Lung (tissue), 12 donors: ENCODE results near the gene CLEC2L. TPM values are rescaled to one million over a fixed set of nuclear protein-coding genes. Genes with fewer than 3 reads are reported as not detected.

Source experiments
- ATAC-seq: fragments of 200-7000 bp; cut with Tn5 transposase; one replicate; pipeline ENCODE4 v1.9.1; 2020; ENCODE audit warnings: moderate number of reproducible peaks; ENCODE audit not compliant: insufficient read depth, low FRiP score
- DNase-seq, 3 donors: peaks; one replicate each; pipeline ENCODE4 v3.0.0-alpha.2; 2013 to 2017
- H3K27ac ChIP-seq, 2 donors: one replicate each; pipeline ENCODE4 v1.5.1; 2013; ENCODE audit warnings: mild to moderate bottlenecking in 2 of 2, moderate library complexity in 2 of 2, control low read depth in 1 of 2, inconsistent platforms in 1 of 2, low read depth in 1 of 2, low read length in 1 of 2
- H3K27me3 ChIP-seq, 3 donors: one replicate each; pipeline ENCODE4 v1.5.1; 2013; ENCODE audit warnings: low read length in 2 of 3; ENCODE audit not compliant: control insufficient read depth in 3 of 3, insufficient read depth in 3 of 3
- H3K36me3 ChIP-seq, 4 donors: one replicate each; pipeline ENCODE4 v1.5.1; 2013; ENCODE audit warnings: low read length in 4 of 4, mild to moderate bottlenecking in 1 of 4, moderate library complexity in 1 of 4; ENCODE audit not compliant: control insufficient read depth in 4 of 4, insufficient read depth in 4 of 4
- H3K4me1 ChIP-seq, 5 donors: one replicate each; pipeline ENCODE4 v1.5.1; 2013; ENCODE audit warnings: low read length in 5 of 5, mild to moderate bottlenecking in 2 of 5, moderate library complexity in 1 of 5; ENCODE audit not compliant: control insufficient read depth in 5 of 5, insufficient read depth in 5 of 5
- H3K4me3 ChIP-seq: one replicate; pipeline ENCODE4 v1.5.1; 2013; ENCODE audit warnings: mild to moderate bottlenecking, control low read depth, moderate library complexity
- H3K9ac ChIP-seq, 2 donors: one replicate each; pipeline ENCODE4 v1.5.1; 2013; ENCODE audit warnings: low read length in 2 of 2, control low read depth in 1 of 2; ENCODE audit not compliant: insufficient read depth in 1 of 2
- H3K9me3 ChIP-seq, 4 donors: one replicate each; pipeline ENCODE4 v1.5.1; 2013; ENCODE audit warnings: low read length in 3 of 4, mild to moderate bottlenecking in 1 of 4, moderate library complexity in 1 of 4; ENCODE audit not compliant: control insufficient read depth in 4 of 4, insufficient read depth in 3 of 4
- CTCF ChIP-seq: IDR thresholded peaks from 2 replicates; pipeline ENCODE4 v1.5.1; 2012; ENCODE audit warnings: mild to moderate bottlenecking; ENCODE audit errors: control extremely low read depth, extremely low read depth
- WGBS, 2 donors: extraction: QIAGEN DNeasy Blood & Tissue Kit; methylation state at CpG; one replicate each; pipeline ENCODE4 v1.1.7; 2013; 5-methylcytosine and 5-hydroxymethylcytosine counted together
- polyA plus RNA-seq, 2 donors: library from polyadenylated mRNA; stranded (reverse); fragments of 200-250 nt; gene quantifications; one replicate each; pipeline ENCODE4 v1.2.1, GENCODE V29; 2013
- total RNA-seq, 2 donors: library from RNA; depleted of rRNA in 1 of 2; stranded (reverse); fragments of >200 nt in 1 of 2; gene quantifications; one replicate each; pipeline ENCODE4 v1.2.1, GENCODE V29; 2014 to 2021
- donor health status: control.
- donor health status: control.
- donor health status: Bipolar disorder and iron deficiency.
- donor health status: healthy.
- donor health status: DM: yes; HTN: yes; CAD: no.

Gene CLEC2L
- total and polyA plus RNA-seq, 4 donors = 0.03 TPM; not detected in 3

GRCh38 chr7:139572071-139572470 lies 48.6 kb downstream of the CLEC2L start:
- Histone ChIP-seq H3K4me1 (no peaks in the 10 kb centered on the region), H3K9ac (no peak overlapping the region), H3K36me3 (peaks cover 12 to 58% (median 23%) of the 10 kb centered on the region in 4 donors), H3K27me3 (no peaks in the 10 kb centered on the region), H3K4me3 (no peak overlapping the region), H3K27ac (no peak overlapping the region), H3K9me3 (no peaks in the 10 kb centered on the region)
- WGBS, 2 donors = 97 to 98% methylated on average over 15 of the region's 15 CpGs
- DNase-seq = no peak
- TF ChIP-seq CTCF = no peak
- ATAC-seq = no peak

GRCh38 chr7:139572704-139573385 lies 49.4 kb downstream of the CLEC2L start:
- no peak overlapping the region for H3K9ac ChIP-seq
- TF ChIP-seq CTCF = no peak
- H3K4me3 ChIP-seq = no peak overlapping the region
- peaks cover 12 to 63% (median 23%) of the 10 kb centered on the region in 4 donors for H3K36me3 ChIP-seq
- H3K9me3 ChIP-seq = no peaks in the 10 kb centered on the region
- H3K27me3 ChIP-seq = no peaks in the 10 kb centered on the region
- H3K27ac ChIP-seq = no peak overlapping the region
- ATAC-seq = no peak
- DNase-seq = no peak
- WGBS, 2 donors = 93% methylated on average over 35 to 38 of the region's 38 CpGs
- no peaks in the 10 kb centered on the region for H3K4me1 ChIP-seq

GRCh38 chr7:139573871-139574270 lies 50.4 kb downstream of the CLEC2L start:
- WGBS, 2 donors = 95 to 96% methylated on average over 9 of the region's 9 CpGs
- Histone ChIP-seq H3K9ac (no peak overlapping the region), H3K9me3 (no peaks in the 10 kb centered on the region), H3K27ac (no peak overlapping the region), H3K4me1 (no peaks in the 10 kb centered on the region), H3K36me3 (peaks cover 16 to 56% (median 22%) of the 10 kb centered on the region in 4 donors), H3K4me3 (no peak overlapping the region), H3K27me3 (no peaks in the 10 kb centered on the region)
- ATAC-seq (no peak), DNase-seq (no peak)
- no peak for TF ChIP-seq CTCF
